Endothelial cell of umbilical vein (primary cell): ENCODE measurements around the gene POU5F2. TPM values are rescaled to one million over a fixed set of nuclear protein-coding genes. Genes with fewer than 3 reads are reported as not detected.

ENCODE experiments used
- BruUV-seq: library from RNA; stranded (reverse); fragments of 400-500 nt; replicated peaks from 2 replicates; lab custom pipeline; 2021; lab: Mats Ljungman, UMichigan
- CTCF ChIA-PET: fragments of 300-600, 350-600 bp; sonication (Branson Sonifier 250); formaldehyde crosslinking; loops from one replicate; lab custom pipeline; 2021; ENCODE audit warnings: antibody characterized with exemption, inconsistent platforms; lab: Charles Lee
- POLR2A ChIA-PET: fragments of 300-600, 350-600 bp; sonication (Branson Sonifier 250); formaldehyde crosslinking; loops from one replicate; lab custom pipeline; 2021; ENCODE audit warnings: antibody characterized with exemption, inconsistent platforms; lab: Charles Lee
- DNase-seq: peaks from one replicate; pipeline ENCODE4 v3.0.0-alpha.2; 2011; ENCODE audit warnings: low read depth, low spot score
- FAIRE-seq: peaks from 2 replicates; lab custom pipeline; 2011; peaks lifted over from hg19 to GRCh38; lab: Jason Lieb, UNC
- H2AFZ ChIP-seq: 2 replicates; pipeline ENCODE4 v1.6.0; 2012; ENCODE audit warnings: low read depth, low read length, control low read depth, inconsistent platforms
- H3K27ac ChIP-seq: 2 replicates; pipeline ENCODE4 v1.5.1; 2011; ENCODE audit warnings: low read depth, mild to moderate bottlenecking, control low read depth, low read length, moderate library complexity; ENCODE audit not compliant: insufficient read depth
- H3K27me3 ChIP-seq, 2 experiments: 2 replicates each; pipeline versions ENCODE4 v1.6.0 to v1.6.1; 2011; ENCODE audit warnings: low read length in 2 of 2, mixed read lengths in 1 of 2; ENCODE audit not compliant: control insufficient read depth in 2 of 2, insufficient read depth in 2 of 2
- H3K36me3 ChIP-seq, 2 experiments: 2 replicates in 1 of 2; 3 replicates in 1 of 2; pipeline ENCODE4 v1.5.1; 2011; ENCODE audit warnings: low read length in 2 of 2, mild to moderate bottlenecking in 1 of 2, moderate library complexity in 1 of 2; ENCODE audit not compliant: control insufficient read depth in 2 of 2, insufficient read depth in 2 of 2; ENCODE audit errors: extremely low read depth in 1 of 2
- H3K4me1 ChIP-seq: 3 replicates; pipeline ENCODE4 v1.5.1; 2011; ENCODE audit warnings: mild to moderate bottlenecking, low read length; ENCODE audit not compliant: control insufficient read depth, insufficient read depth; ENCODE audit errors: extremely low read depth
- H3K4me2 ChIP-seq: 2 replicates; pipeline ENCODE4 v1.6.1; 2011; ENCODE audit warnings: low read length, control low read depth, mixed read lengths; ENCODE audit not compliant: insufficient read depth
- H3K4me3 ChIP-seq, 3 experiments: fragments of 200-600 bp in 1 of 3; sonication (generic), shearing (Covaris generic) in 1 of 3; replicated peaks in 1 of 3; 2 replicates each; pipeline ENCODE4 v1.5.1; 2011 to 2016; ENCODE audit warnings: control low read depth in 3 of 3, low read length in 3 of 3, mild to moderate bottlenecking in 2 of 3, inconsistent platforms in 1 of 3, low read depth in 1 of 3, moderate library complexity in 1 of 3; ENCODE audit not compliant: insufficient read depth in 1 of 3
- H3K79me2 ChIP-seq: 2 replicates; pipeline ENCODE4 v1.6.0; 2012; ENCODE audit warnings: low read length, inconsistent platforms; ENCODE audit not compliant: control insufficient read depth, insufficient read depth
- H3K9ac ChIP-seq: replicated peaks from 2 replicates; pipeline ENCODE3; 2011; ENCODE audit warnings: low read length, control low read depth; ENCODE audit not compliant: insufficient read depth; ENCODE audit errors: extremely low read depth
- H3K9me1 ChIP-seq: replicated peaks from 3 replicates; pipeline ENCODE4 v1.6.0; 2011; ENCODE audit warnings: mild to moderate bottlenecking, low read length; ENCODE audit not compliant: control insufficient read depth, insufficient read depth; ENCODE audit errors: extremely low read depth
- H3K9me3 ChIP-seq: replicated peaks from 2 replicates; pipeline ENCODE4 v1.5.1; 2012; ENCODE audit warnings: low read length, inconsistent platforms; ENCODE audit not compliant: control insufficient read depth, insufficient read depth
- H4K20me1 ChIP-seq: replicated peaks from 2 replicates; pipeline ENCODE3; 2011; ENCODE audit warnings: mild to moderate bottlenecking, low read length; ENCODE audit not compliant: control insufficient read depth, insufficient read depth; ENCODE audit errors: extremely low read depth
- CTCF ChIP-seq, 2 donors: IDR thresholded peaks; 1 replicate in 1 of 2; 2 replicates in 1 of 2; pipeline ENCODE4 v1.5.1; 2011; ENCODE audit warnings: low read length in 2 of 2, mild to moderate bottlenecking in 2 of 2, moderate library complexity in 2 of 2, control low read depth in 1 of 2, inconsistent platforms in 1 of 2, low read depth in 1 of 2; ENCODE audit not compliant: insufficient read depth in 1 of 2; ENCODE audit errors: extremely low read depth in 1 of 2
- EZH2 ChIP-seq: IDR thresholded peaks from 2 replicates; pipeline ENCODE4 v1.6.1; 2012; ENCODE audit warnings: borderline replicate concordance, low read depth, mild to moderate bottlenecking, moderate library complexity, low read length, inconsistent platforms; ENCODE audit not compliant: severe bottlenecking
- JUN ChIP-seq: IDR thresholded peaks from 2 replicates; pipeline ENCODE4 v1.6.1; 2011; ENCODE audit warnings: borderline replicate concordance, low read depth; ENCODE audit not compliant: insufficient read length, insufficient read depth
- MAX ChIP-seq: IDR thresholded peaks from 2 replicates; pipeline ENCODE4 v1.6.1; 2011; ENCODE audit not compliant: insufficient read depth, insufficient read length
- MYC ChIP-seq: IDR thresholded peaks from one replicate; pipeline ENCODE4 v1.6.1; 2011; ENCODE audit warnings: mild to moderate bottlenecking, low read depth, low read length
- POLR2A ChIP-seq: IDR thresholded peaks from 2 replicates; pipeline ENCODE4 v1.6.1; 2012; ENCODE audit warnings: low read depth, mild to moderate bottlenecking, control low read depth, low read length
- POLR2AphosphoS5 ChIP-seq: IDR thresholded peaks from 2 replicates; pipeline ENCODE4 v1.6.1; 2012; ENCODE audit warnings: low read depth, mild to moderate bottlenecking, control low read depth, low read length, moderate library complexity; ENCODE audit not compliant: insufficient read depth
- dilution Hi-C: fragments of 300-500 bp; cut with MboI; formaldehyde crosslinking; loops from one replicate; pipeline ENCODE4 v1.15.0; 2019; ENCODE audit warnings: low sequenced_read_pairs; ENCODE audit not compliant: extremely low pct_ligation_motif_present
- intact Hi-C: fragments of 100-400 bp; cut with micrococcal nuclease; formaldehyde crosslinking; loops from one replicate; pipeline ENCODE4 v1.10.0; 2022
- polyA plus RNA-seq, 4 experiments: library from polyadenylated mRNA; depleted of rRNA in 3 of 4; stranded (reverse) in 3 of 4; unstranded in 1 of 4; fragments of >200 nt; gene quantifications; 2 replicates each; pipeline versions ENCODE4 v1.2.1 to v1.2.3, GENCODE V29; 2011 to 2012; ENCODE audit warnings: missing spikeins in 1 of 4
- total RNA-seq: library from RNA; stranded (reverse); gene quantifications from 2 replicates; pipeline ENCODE4 v1.2.3, GENCODE V29; 2021

Gene POU5F2
- total and polyA plus RNA-seq, 2 donors (not counting 3 experiments of a cell fraction or from before 2014, with no cell fraction given), result 0.11 to 1.2 TPM

- FAIRE-seq, result no peak
- CTCF ChIA-PET, result no interaction called here
- no peak overlapping the region for H3K27ac ChIP-seq
These were observed 20.3 kb downstream of the POU5F2 start for GRCh38 chr5:93721071-93721470.

GRCh38 chr5:93717162-93717561 is 24.2 kb downstream of the POU5F2 start:
- Histone ChIP-seq H3K27me3 (no peaks in the 10 kb centered on the region), H3K4me3 (no peak overlapping the region), H3K9me3 (no peaks in the 10 kb centered on the region), H3K79me2 (no peaks in the 10 kb centered on the region), H3K9me1 (no peaks in the 10 kb centered on the region), H3K27ac (no peak overlapping the region), H3K4me1 (no peaks in the 10 kb centered on the region), H4K20me1 (no peaks in the 10 kb centered on the region), H3K9ac (no peak overlapping the region), H3K36me3 (no peaks in the 10 kb centered on the region), H3K4me2 (no peak overlapping the region), H2AFZ (no peak overlapping the region)
- CTCF ChIA-PET, result no interaction called here
- POLR2A ChIA-PET, result no interaction called here
- BruUV-seq, result no TSS peak
- TF ChIP-seq EZH2 (no peak), MAX (no peak), POLR2A (no peak), POLR2AphosphoS5 (no peak), MYC (no peak), CTCF (IDR thresholded peaks at IDR 0.05; ENCODE audit: extremely low read depth in 1 of 2, insufficient read depth in 1 of 2, low read depth in 1 of 2, low read length in 2 of 2) (no peak), JUN (no peak)
- peak; percentile 66 for FAIRE-seq
- dilution Hi-C loops, result no loop called here
- peak; percentile 67 for DNase-seq
- intact Hi-C loops, result loop anchor here (5.0 kb wide), 1 partner anchor 95 kb away; no protein-coding TSS in a partner anchor

More at GRCh38 chr5:93721071-93721470, 20.3 kb downstream of the POU5F2 start:
- DNase-seq, result no peak
- Histone ChIP-seq H3K9me1 (no peaks in the 10 kb centered on the region), H3K4me3 (no peak overlapping the region), H3K9ac (no peak overlapping the region), H2AFZ (no peak overlapping the region), H3K9me3 (no peaks in the 10 kb centered on the region), H3K4me2 (no peak overlapping the region), H3K79me2 (no peaks in the 10 kb centered on the region), H3K36me3 (no peaks in the 10 kb centered on the region), H4K20me1 (no peaks in the 10 kb centered on the region), H3K27me3 (no peaks in the 10 kb centered on the region), H3K4me1 (no peaks in the 10 kb centered on the region)
- POLR2A ChIA-PET, result no interaction called here
- intact Hi-C loops, result no loop called here
- BruUV-seq, result no TSS peak
- dilution Hi-C loops, result no loop called here
- TF ChIP-seq POLR2A, result no peak
- no peak for TF ChIP-seq EZH2
